HG03558 (cell line): ENCODE data around the gene LIG4.

Experiments
- ATAC-seq: cut with Tn5 transposase; IDR thresholded peaks from one replicate; pipeline ENCODE4 v1.9.1; 2021; ENCODE audit warnings: moderate number of reproducible peaks; ENCODE audit not compliant: unreplicated experiment; ENCODE audit errors: extremely low read depth

Gene LIG4

DNA sequence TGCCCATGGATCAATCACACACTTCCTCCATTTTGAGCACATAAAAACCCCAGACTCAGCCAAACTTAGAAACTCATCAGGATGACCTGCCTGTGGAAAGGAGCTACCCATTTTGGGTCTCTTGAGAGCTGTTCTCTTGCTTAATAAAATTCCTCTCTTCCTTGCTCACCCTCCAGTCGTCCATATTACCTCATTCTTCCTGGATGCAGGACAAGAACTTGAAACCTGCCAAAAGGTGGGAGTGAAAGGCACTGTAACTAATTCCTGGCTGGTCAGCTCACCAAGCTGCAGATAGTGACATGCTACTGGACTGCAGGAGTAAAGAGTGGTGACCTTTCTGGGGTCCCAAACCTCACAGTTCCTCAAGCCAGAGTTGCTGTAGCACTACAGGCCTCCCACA is 20.2 kb downstream of the LIG4 start:
- ATAC-seq = no peak

DNA sequence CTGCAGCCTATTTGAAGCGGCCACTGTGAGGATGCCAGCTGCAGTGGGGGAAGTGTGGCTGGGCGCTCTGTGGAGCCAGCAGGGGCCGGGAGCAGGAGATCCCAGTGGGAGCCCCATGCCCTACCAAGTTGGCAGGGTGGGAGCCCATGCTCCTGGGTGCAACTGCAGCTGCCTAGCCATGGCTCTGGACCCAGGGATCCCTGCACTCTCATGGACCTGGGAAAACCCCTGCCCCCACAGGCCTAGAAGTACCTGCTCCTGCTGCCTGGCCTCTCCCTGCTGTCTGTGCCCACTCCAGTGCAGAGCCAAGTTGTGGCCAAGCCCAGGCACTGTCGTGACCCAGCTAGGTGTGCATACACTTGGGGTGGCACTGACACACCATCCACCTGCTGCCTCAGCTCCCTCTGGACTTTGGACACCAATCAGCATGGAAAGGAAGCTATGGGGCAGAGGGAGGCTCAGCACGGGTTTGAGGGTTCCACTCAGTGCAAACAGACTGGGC is 20.9 kb downstream of the LIG4 start:
- ATAC-seq = no peak

- no peak for ATAC-seq
Observed at GRCh38 chr13:108193806-108194205, 21.5 kb downstream of the LIG4 start.

GRCh38 chr13:108190897-108191296 is 24.4 kb downstream of the LIG4 start:
- ATAC-seq = no peak

GRCh38 chr13:108188260-108188659 is 27.1 kb downstream of the LIG4 start:
- ATAC-seq = no peak

- no peak for ATAC-seq
Observed at GRCh38 chr13:108185223-108185622, 30.1 kb downstream of the LIG4 start.

DNA sequence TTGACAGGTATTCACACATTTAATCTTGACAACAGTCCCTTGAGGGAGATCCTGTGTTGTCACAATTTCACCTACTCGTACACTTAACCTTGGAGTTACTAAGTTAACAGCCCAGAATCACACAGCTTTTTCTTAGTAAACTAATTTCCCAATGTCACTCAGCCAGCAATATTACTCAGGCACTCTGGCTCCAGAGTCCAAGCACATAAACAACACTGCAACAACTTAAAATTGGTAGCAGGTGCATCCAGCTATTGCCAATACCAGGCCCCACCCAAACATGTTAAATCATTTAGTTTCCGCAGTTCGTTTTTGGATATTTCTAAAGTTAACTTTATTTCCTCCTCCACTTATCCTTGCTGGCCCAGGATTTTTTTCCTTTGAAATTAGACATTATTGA is 32.7 kb downstream of the LIG4 start:
- ATAC-seq = no peak

DNA sequence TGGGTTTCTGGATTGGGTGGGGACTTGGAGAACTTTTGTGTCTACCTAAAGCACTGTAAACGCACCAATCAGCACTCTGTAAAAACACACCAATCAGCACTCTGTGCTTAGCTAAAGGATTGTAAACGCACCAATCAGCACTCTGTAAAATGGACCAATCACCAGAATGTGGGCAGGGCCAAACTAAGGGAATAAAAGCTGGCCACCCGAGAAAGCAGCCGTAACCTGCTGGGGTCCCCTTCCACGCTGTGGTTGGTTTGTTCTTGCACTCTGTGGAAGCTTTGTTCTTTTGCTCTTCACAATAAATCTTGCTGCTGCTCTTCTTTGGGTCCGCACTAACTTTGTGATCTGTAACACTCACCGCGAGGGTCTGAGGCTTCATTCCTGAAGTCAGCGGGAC is 37.3 kb downstream of the LIG4 start:
- ATAC-seq = no peak

DNA sequence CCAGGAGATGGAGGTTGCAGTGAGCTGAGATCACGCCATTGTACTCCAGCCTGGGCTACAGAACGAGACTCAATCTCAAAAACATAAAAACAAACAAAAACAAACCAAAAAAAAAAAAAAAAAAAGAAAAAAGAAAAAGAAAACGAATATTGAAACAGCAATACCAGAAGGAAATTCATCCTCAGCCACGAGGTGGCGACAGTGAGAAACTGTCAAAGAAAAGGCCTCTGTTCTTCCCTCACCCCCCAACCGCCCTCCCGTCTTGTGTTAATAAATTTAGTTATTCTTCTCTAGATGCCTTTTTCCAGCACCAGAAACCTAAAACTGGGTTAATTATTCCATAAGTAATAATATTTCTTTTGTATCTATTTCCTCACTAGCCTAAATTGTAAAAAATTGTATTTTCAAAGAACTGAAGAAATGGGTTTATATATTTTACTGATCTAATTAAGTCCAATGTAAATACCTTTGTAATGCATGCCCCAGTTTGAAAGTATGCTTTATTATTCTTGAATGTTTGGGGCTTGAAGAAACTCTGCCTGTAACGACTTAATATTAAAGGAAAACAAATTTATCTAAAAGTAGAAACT is 38.6 kb downstream of the LIG4 start:
- ATAC-seq = no peak

- no peak for ATAC-seq
Observed at GRCh38 chr13:108168929-108169328, 46.4 kb downstream of the LIG4 start.

GRCh38 chr13:108166078-108166477 is 49.3 kb downstream of the LIG4 start:
- no peak for ATAC-seq

DNA sequence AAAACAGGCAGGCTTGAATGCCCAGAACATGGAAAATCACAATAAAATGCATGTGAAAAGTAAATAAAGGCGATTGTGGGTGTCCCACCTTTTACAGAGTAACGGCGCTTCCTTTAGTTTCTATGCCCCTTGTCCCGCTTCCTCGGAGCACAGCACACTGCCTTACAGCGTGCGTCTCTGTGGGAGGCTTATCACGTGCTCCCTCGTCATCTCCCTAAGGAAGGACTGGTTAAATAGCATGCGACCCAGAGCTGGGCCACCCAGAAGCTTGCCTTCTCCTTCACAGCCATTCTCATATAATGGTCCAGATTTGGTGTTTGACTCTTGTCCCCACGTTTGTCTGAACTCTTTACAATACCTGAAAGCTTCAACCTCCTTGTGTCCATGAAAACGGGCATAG is 56.6 kb downstream of the LIG4 start:
- ATAC-seq = no peak
